ENCODE data around the gene RGS4.

RGS4 gene

GRCh38 chr1:163106364-163106987 is 37.3 kb downstream of the RGS4 start:
- Histone ChIP-seq H4K20me1 (ENCODE audit: insufficient read depth, low read length) (no peaks in the 10 kb centered on the region), H2AFZ (ENCODE audit: low read depth, low read length) (no peak overlapping the region), H3K4me1 (ENCODE audit: insufficient read depth, low read length) (no peaks in the 10 kb centered on the region), H3K9me3 (ENCODE audit: insufficient read depth, low read length, severe bottlenecking) (no peaks in the 10 kb centered on the region), H3K4me3 (ENCODE audit: low read depth in 1 of 2, low read length in 2 of 2) (no peak overlapping the region), H3K79me2 (ENCODE audit: insufficient read depth, low read length) (no peaks in the 10 kb centered on the region), H3K9ac (ENCODE audit: low read depth, low read length) (no peak overlapping the region), H3K36me3 (ENCODE audit: insufficient read depth, low read length) (no peaks in the 10 kb centered on the region), H3K4me2 (ENCODE audit: insufficient read depth, low read length) (no peak overlapping the region), H3K27ac (ENCODE audit: low read length) (no peak overlapping the region), H3K27me3 (ENCODE audit: insufficient read depth, low read length, poor library complexity) (peaks cover 8% of the 10 kb centered on the region)
- ATAC-seq (ENCODE audit: insufficient read depth, low read depth) = no peak
- DNase-seq = no peak
- TF ChIP-seq, protein P1, sequence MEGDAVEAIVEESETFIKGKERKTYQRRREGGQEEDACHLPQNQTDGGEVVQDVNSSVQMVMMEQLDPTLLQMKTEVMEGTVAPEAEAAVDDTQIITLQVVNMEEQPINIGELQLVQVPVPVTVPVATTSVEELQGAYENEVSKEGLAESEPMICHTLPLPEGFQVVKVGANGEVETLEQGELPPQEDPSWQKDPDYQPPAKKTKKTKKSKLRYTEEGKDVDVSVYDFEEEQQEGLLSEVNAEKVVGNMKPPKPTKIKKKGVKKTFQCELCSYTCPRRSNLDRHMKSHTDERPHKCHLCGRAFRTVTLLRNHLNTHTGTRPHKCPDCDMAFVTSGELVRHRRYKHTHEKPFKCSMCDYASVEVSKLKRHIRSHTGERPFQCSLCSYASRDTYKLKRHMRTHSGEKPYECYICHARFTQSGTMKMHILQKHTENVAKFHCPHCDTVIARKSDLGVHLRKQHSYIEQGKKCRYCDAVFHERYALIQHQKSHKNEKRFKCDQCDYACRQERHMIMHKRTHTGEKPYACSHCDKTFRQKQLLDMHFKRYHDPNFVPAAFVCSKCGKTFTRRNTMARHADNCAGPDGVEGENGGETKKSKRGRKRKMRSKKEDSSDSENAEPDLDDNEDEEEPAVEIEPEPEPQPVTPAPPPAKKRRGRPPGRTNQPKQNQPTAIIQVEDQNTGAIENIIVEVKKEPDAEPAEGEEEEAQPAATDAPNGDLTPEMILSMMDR (IDR thresholded peaks at IDR 0.05; ENCODE audit: borderline replicate concordance, extremely low read depth, low read length, poor library complexity, severe bottlenecking) = no peak
- TF ChIP-seq EZH2 (IDR thresholded peaks at IDR 0.05; ENCODE audit: borderline replicate concordance, low read depth, low read length, severe bottlenecking) = no peak

DNA sequence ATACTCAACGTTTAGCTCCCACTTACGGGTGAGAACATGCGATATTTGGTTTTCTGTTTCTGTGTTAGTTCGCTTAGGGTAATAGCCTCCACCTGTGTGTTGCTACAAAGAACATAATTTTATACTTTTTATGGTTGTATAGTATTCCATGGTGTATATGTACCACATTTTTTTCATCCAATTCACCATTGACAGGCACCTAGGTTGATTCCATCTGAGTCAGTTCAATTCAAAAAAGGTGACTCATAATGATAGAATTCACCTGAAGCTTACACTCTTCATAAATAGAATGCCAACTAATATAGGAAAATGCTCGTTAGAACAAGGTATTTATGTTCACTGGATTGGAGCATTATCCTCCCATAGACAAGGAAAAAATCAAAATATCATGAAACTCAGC is 38.5 kb downstream of the RGS4 start:
- no peak overlapping the region for H3K4me3 ChIP-seq (ENCODE audit: low read depth in 1 of 2, low read length in 2 of 2)
- no peaks in the 10 kb centered on the region for H3K79me2 ChIP-seq (ENCODE audit: insufficient read depth, low read length)
- H3K4me1 ChIP-seq (ENCODE audit: insufficient read depth, low read length) = no peaks in the 10 kb centered on the region
- no peak overlapping the region for H2AFZ ChIP-seq (ENCODE audit: low read depth, low read length)
- H4K20me1 ChIP-seq (ENCODE audit: insufficient read depth, low read length) = no peaks in the 10 kb centered on the region
- no peak overlapping the region for H3K4me2 ChIP-seq (ENCODE audit: insufficient read depth, low read length)
- no peaks in the 10 kb centered on the region for H3K9me3 ChIP-seq (ENCODE audit: insufficient read depth, low read length, severe bottlenecking)
- DNase-seq (no peak), ATAC-seq (ENCODE audit: insufficient read depth, low read depth) (no peak)
- no peak for TF ChIP-seq EZH2 (IDR thresholded peaks at IDR 0.05; ENCODE audit: borderline replicate concordance, low read depth, low read length, severe bottlenecking)
- TF ChIP-seq, protein P1 (IDR thresholded peaks at IDR 0.05; ENCODE audit: borderline replicate concordance, extremely low read depth, low read length, poor library complexity, severe bottlenecking) = no peak
- H3K36me3 ChIP-seq (ENCODE audit: insufficient read depth, low read length) = no peaks in the 10 kb centered on the region
- H3K9ac ChIP-seq (ENCODE audit: low read depth, low read length) = no peak overlapping the region
- H3K27ac ChIP-seq (ENCODE audit: low read length) = no peak overlapping the region
- peaks cover 8% of the 10 kb centered on the region for H3K27me3 ChIP-seq (ENCODE audit: insufficient read depth, low read length, poor library complexity)

DNA sequence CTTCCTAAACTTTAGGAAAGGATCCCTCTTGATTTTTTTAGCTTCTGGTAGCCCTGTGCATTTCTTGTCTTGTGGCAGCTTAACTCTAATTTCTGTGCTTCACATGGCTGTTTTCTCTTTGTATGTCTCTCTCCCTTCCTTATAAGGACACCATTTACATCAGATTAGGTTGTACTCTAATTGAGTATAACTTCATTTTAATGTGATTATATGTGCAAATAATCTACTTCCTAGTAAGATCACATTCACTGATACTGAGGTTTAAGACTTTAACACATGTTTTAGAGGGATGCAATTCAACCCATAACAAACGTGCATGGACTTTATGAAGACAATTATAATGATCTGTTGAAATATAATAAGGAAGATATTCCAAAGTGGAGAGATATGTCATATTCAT is 46.7 kb downstream of the RGS4 start:
- H3K27ac ChIP-seq (ENCODE audit: low read length) = no peak overlapping the region
- TF ChIP-seq EZH2 (IDR thresholded peaks at IDR 0.05; ENCODE audit: borderline replicate concordance, low read depth, low read length, severe bottlenecking) = no peak
- TF ChIP-seq, protein P1 (IDR thresholded peaks at IDR 0.05; ENCODE audit: borderline replicate concordance, extremely low read depth, low read length, poor library complexity, severe bottlenecking) = no peak
- no peak overlapping the region for H3K4me3 ChIP-seq (ENCODE audit: low read depth in 1 of 2, low read length in 2 of 2)
- no peaks in the 10 kb centered on the region for H3K79me2 ChIP-seq (ENCODE audit: insufficient read depth, low read length)
- no peaks in the 10 kb centered on the region for H3K27me3 ChIP-seq (ENCODE audit: insufficient read depth, low read length, poor library complexity)
- no peak for ATAC-seq (ENCODE audit: insufficient read depth, low read depth)
- no peak overlapping the region for H3K9ac ChIP-seq (ENCODE audit: low read depth, low read length)
- no peaks in the 10 kb centered on the region for H3K4me1 ChIP-seq (ENCODE audit: insufficient read depth, low read length)
- H2AFZ ChIP-seq (ENCODE audit: low read depth, low read length) = no peak overlapping the region
- no peaks in the 10 kb centered on the region for H3K36me3 ChIP-seq (ENCODE audit: insufficient read depth, low read length)
- H3K9me3 ChIP-seq (ENCODE audit: insufficient read depth, low read length, severe bottlenecking) = no peaks in the 10 kb centered on the region
- no peaks in the 10 kb centered on the region for H4K20me1 ChIP-seq (ENCODE audit: insufficient read depth, low read length)
- no peak for DNase-seq
- H3K4me2 ChIP-seq (ENCODE audit: insufficient read depth, low read length) = no peak overlapping the region
